ENCODE results near the gene DCAF4. TPM values are rescaled to one million over a fixed set of nuclear protein-coding genes. Genes with fewer than 3 reads are reported as not detected.

Gene DCAF4
- total RNA-seq, 1 donor: 21.0 TPM

DNA sequence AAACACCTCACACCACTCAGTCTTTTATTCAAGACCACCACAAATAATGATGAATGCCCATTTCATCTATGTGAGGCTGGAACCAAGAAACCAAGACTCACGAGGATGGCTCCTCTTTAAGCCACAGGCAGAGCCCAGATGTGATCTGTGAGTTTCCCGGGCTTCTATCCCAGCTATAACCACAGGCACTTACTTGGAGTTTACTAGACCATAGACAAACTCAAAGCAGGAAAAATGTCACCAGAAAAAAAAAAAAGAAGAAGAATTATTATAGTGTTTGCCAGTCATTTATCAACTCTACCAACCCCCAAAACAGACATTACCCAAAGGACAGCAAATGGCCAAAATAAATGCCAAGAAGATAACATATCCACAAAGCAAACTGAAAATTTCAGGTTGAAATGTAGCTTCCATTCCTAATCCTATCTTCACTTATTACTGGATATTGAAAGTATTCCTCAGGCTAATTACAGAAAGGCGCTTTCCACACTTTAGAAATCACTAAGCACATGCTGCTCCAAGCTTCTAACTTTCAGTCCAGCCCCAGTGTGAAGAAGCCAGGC lies 56.0 kb downstream of the DCAF4 start:
- H3K4me2 ChIP-seq (ENCODE audit: insufficient read depth, low read length): no peak overlapping the region
- DNase-seq (ENCODE audit: insufficient read length, low spot score, missing footprints): no peak
- no peak for TF ChIP-seq CTCF (IDR thresholded peaks at IDR 0.05; ENCODE audit: extremely low read depth, low read depth, low read length)
- no peak overlapping the region for H3K27ac ChIP-seq (ENCODE audit: low read depth, low read length)
- no peaks in the 10 kb centered on the region for H3K79me2 ChIP-seq (ENCODE audit: insufficient read depth, low read length)
- H3K9me3 ChIP-seq (ENCODE audit: low read depth, low read length): no peaks in the 10 kb centered on the region
- no peaks in the 10 kb centered on the region for H3K27me3 ChIP-seq (ENCODE audit: insufficient read depth, low read length)
- no peaks in the 10 kb centered on the region for H3K4me1 ChIP-seq (ENCODE audit: insufficient read depth, low read length)
- peaks cover 3% of the 10 kb centered on the region for H4K20me1 ChIP-seq (ENCODE audit: insufficient read depth, low read length)
- no peak overlapping the region for H2AFZ ChIP-seq (ENCODE audit: low read length)
- H3K36me3 ChIP-seq (ENCODE audit: insufficient read depth, low read length): peaks cover 29% of the 10 kb centered on the region
- H3K4me3 ChIP-seq (ENCODE audit: insufficient read depth, low read length): no peak overlapping the region

DNA sequence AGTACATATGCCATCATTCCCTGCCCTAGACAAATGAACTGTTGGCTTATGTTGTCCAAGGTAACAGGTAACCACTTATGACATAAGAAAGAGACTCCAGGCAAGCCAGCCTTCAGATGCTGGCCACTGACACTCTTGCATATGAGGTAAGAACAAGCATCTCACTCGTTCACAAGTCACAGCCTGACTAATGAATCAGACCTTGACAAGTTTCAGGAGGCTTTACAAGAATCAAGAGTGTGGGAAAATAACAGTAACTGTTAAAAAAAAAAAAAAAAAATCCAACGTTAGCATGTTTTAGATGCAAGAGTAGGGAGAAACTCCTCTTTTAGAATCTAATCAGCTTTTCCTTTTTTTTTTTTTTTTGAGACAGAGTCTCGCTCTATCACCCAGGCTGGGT lies 60.0 kb downstream of the DCAF4 start:
- Histone ChIP-seq H3K4me2 (ENCODE audit: insufficient read depth, low read length) (no peak overlapping the region), H3K27ac (ENCODE audit: low read depth, low read length) (no peak overlapping the region), H3K4me3 (ENCODE audit: insufficient read depth, low read length) (no peak overlapping the region), H3K79me2 (ENCODE audit: insufficient read depth, low read length) (peaks cover 2% of the 10 kb centered on the region), H3K36me3 (ENCODE audit: insufficient read depth, low read length) (peaks cover 11% of the 10 kb centered on the region), H3K4me1 (ENCODE audit: insufficient read depth, low read length) (no peaks in the 10 kb centered on the region), H2AFZ (ENCODE audit: low read length) (no peak overlapping the region), H4K20me1 (ENCODE audit: insufficient read depth, low read length) (no peaks in the 10 kb centered on the region), H3K27me3 (ENCODE audit: insufficient read depth, low read length) (no peaks in the 10 kb centered on the region), H3K9me3 (ENCODE audit: low read depth, low read length) (no peaks in the 10 kb centered on the region)
- DNase-seq (ENCODE audit: insufficient read length, low spot score, missing footprints): no peak
- TF ChIP-seq CTCF (IDR thresholded peaks at IDR 0.05; ENCODE audit: extremely low read depth, low read depth, low read length): no peak

DNA sequence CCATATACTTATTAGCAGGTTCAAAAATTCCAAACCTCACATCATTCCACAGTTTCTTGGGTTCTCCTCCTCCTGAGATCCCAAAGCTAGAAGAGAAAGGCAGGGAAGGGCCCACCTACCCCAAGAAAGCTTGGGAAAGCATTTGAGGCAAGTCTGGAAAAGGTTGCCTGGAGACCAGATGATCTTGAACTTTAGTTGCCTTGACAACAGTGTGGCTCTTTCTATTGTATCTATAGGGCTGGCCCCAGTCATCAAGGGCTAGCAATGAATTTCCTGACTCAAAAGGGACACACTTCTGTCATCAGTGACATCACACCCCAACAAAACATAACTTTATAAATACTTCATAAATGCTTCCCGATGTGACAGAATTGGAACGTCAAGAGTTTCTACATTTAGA lies 60.6 kb downstream of the DCAF4 start:
- Histone ChIP-seq H3K4me2 (ENCODE audit: insufficient read depth, low read length) (no peak overlapping the region), H4K20me1 (ENCODE audit: insufficient read depth, low read length) (no peaks in the 10 kb centered on the region), H3K27me3 (ENCODE audit: insufficient read depth, low read length) (no peaks in the 10 kb centered on the region), H3K4me3 (ENCODE audit: insufficient read depth, low read length) (no peak overlapping the region), H3K36me3 (ENCODE audit: insufficient read depth, low read length) (peaks cover 7% of the 10 kb centered on the region), H3K4me1 (ENCODE audit: insufficient read depth, low read length) (no peaks in the 10 kb centered on the region), H3K79me2 (ENCODE audit: insufficient read depth, low read length) (peaks cover 2% of the 10 kb centered on the region), H3K27ac (ENCODE audit: low read depth, low read length) (no peak overlapping the region), H3K9me3 (ENCODE audit: low read depth, low read length) (no peaks in the 10 kb centered on the region), H2AFZ (ENCODE audit: low read length) (no peak overlapping the region)
- TF ChIP-seq CTCF (IDR thresholded peaks at IDR 0.05; ENCODE audit: extremely low read depth, low read depth, low read length): no peak
- DNase-seq (ENCODE audit: insufficient read length, low spot score, missing footprints): no peak

DNA sequence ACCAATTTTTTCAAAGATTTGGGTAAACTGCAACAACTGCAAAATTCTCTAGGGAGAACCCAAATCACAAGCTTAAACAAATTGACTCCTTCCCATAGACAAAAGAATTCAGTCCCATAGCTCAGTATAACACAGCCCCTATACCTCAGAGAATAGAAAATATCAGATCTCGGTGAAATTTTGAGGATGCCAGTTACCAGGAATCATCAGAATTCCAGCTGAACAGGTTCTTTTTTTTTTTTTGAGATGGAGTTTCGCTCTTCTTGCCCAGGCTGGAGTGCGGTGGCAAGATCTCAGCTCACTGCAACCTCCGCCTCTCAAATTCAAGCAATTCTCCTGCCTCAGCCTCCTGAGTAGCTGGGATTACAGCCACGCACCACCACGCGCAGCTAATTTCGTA lies 63.9 kb downstream of the DCAF4 start:
- no peak overlapping the region for H3K4me2 ChIP-seq (ENCODE audit: insufficient read depth, low read length)
- H3K4me1 ChIP-seq (ENCODE audit: insufficient read depth, low read length): no peaks in the 10 kb centered on the region
- H4K20me1 ChIP-seq (ENCODE audit: insufficient read depth, low read length): no peaks in the 10 kb centered on the region
- no peak for TF ChIP-seq CTCF (IDR thresholded peaks at IDR 0.05; ENCODE audit: extremely low read depth, low read depth, low read length)
- H3K27me3 ChIP-seq (ENCODE audit: insufficient read depth, low read length): no peaks in the 10 kb centered on the region
- no peak overlapping the region for H2AFZ ChIP-seq (ENCODE audit: low read length)
- H3K79me2 ChIP-seq (ENCODE audit: insufficient read depth, low read length): peaks cover 2% of the 10 kb centered on the region
- peaks cover 20% of the 10 kb centered on the region for H3K36me3 ChIP-seq (ENCODE audit: insufficient read depth, low read length)
- DNase-seq (ENCODE audit: insufficient read length, low spot score, missing footprints): no peak
- H3K4me3 ChIP-seq (ENCODE audit: insufficient read depth, low read length): no peak overlapping the region
- H3K27ac ChIP-seq (ENCODE audit: low read depth, low read length): no peak overlapping the region
- H3K9me3 ChIP-seq (ENCODE audit: low read depth, low read length): no peaks in the 10 kb centered on the region

All from osteoblast (primary cell).